Measurements from ENCODE around the gene VWA3B.
"Not testable (repeated sequence)": the region's sequence is repeated elsewhere in the genome, so short reads cannot be mapped to it uniquely, and the experiment has no call there.

Gene VWA3B

GRCh38 chr2:98089941-98090340 is 3.0 kb downstream of the VWA3B start:
- no peak for DNase-seq

DNA sequence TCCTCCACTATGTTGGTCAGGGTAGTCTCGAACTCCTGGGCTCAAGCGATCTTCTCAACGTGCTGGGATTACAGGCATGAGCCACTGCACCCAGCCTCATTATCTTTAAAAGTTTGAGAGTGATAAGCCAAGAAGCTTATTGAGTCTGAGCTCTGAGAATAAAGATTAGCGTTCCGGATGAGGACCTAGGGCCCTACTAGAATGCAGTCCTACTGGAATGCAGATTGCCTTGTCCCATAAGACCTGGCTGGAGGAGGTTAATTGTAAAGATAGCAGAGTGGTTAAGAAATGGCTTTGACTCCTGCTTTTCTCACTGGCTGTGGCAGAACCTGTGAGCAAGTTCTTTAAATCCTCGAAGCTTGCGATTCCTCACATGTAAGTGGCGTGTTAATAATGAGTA is 4.0 kb downstream of the VWA3B start:
- no peak for DNase-seq

DNA sequence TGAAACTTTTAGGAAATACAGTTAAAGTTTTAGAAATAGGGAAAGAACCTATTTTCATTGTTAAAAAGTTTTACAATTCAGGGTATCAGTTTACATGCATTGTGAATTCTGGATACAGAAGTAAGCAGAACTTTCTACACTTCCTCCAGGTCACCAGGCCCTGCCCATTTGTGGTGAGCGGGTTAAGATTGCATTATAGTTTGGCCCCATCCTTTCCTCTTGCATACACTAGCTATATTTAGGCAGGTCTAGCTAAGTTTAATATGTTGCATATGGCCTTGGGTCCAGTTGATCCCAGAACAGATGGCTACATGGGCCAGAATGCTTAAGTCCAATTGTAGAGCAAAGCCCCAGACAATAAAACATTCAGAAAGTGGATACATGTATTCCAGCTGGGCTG is 4.8 kb downstream of the VWA3B start:
- no peak for DNase-seq

DNA sequence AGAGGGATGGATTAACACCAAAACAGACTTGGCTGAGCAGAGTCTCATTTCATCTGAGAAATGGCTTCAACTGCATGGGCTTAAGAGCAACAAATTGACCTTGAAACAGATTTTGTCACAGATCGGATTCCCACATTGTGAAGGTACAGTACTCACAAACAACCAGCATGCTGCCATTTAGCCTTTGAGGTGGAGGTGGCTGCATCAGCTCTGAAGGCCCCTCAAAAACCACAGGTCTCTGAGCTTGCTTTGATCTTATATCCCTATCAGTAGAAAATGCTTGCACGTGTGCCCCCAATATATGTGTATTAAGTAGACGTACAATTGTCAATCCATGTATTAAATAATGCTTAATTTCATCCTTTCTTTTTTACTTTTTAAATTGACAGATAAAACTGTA is 6.2 kb downstream of the VWA3B start:
- DNase-seq, result no peak

DNA sequence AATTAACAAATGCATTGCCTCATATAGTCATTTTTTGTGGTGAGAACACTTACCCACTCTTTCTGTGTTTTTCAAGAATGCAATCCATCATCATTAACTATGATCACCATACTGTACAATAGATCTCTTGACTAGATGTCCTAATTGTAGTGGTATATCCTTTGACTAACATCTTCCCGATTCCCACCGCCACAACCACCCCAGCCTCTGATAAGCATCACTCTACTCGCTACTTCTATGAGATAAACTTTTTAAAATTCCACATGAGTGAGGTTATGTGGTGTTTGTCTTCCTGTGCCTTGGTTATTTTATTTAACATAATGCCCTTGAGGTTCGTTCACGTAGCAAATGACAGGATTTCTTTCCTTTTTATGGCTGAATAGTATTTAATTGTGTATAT is 6.6 kb downstream of the VWA3B start:
- no peak for DNase-seq

DNA sequence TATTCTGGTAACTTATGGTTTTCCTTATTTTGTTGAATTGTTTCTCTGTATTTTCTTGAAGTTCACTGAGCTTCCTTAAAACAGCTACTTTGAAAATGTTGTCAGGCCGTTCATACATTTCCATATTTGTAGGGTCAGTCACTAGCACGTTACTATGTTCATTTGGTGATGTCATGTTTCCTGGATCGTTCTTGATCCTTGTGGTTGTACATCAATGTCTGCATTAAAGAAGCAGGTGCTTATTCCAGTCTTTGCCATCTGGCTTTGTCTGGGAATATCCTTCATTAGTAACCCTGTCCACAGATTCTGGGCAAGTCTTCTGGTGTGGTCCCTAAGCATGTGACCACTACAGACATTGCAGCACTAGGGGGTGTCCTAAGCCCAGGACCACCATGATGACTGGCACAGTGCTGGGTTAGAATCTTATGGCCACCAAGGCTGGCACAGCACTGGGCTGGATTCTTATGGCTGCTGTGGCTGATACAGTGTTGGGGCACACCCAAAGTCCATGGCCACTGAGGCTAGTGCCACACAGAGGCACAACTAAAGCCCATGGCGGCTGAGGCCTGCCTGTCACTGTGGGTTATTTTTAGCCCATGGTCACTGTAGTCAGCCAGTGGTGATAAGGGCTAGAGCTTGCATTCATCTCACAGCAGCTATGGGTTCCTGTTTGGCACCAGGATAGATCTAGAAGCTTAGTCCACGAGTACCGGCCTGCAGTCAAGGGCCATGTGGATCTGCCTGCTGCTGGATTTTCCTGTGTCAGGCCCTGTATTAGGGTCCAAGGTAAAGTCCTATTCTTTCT is 13.2 kb downstream of the VWA3B start:
- DNase-seq, result no peak

DNA sequence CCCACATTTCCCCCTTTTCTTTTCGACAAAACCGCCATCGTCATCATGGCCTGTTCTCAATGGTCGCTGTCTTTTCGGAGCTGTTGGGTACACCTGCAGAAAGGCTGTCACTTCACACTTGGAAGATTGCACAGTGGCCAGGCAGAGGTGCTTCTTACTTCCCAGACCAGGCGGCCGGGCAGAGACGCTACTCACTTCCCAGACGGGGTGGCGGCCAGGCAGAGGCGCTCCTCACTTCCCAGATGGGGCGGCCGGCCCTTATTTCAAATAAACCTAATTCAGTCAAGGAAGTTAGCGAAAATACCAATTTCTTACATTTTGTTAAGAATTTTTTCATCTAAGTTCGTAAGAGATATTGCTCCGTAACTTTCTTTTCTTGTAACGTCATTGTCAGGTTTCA is 15.3 kb downstream of the VWA3B start:
- DNase-seq, result not testable (repeated sequence)

- no peak for DNase-seq
Observed at GRCh38 chr2:98102878-98103277, 15.9 kb downstream of the VWA3B start.

DNA sequence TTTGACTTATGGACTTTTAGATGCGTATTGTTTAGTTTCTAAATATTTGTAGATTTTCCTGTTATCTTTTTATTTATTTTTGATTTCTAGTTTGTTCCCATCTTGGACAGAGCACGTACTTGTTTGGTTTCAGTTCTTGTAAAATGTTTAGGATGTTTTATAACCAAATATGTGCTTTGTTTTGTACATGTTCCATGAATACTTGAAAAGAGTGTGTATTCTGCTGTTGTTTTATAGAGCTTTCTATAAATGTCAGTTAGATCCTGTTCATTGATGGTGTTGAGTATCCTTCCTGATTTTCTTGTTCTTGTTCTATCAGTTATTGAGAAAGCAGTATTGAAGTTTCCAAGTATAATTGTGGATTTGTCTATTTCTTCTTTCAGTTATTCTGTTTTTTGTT is 21.1 kb downstream of the VWA3B start:
- DNase-seq, result no peak

- no peak for DNase-seq
Observed at GRCh38 chr2:98110741-98111140, 23.8 kb downstream of the VWA3B start.

DNA sequence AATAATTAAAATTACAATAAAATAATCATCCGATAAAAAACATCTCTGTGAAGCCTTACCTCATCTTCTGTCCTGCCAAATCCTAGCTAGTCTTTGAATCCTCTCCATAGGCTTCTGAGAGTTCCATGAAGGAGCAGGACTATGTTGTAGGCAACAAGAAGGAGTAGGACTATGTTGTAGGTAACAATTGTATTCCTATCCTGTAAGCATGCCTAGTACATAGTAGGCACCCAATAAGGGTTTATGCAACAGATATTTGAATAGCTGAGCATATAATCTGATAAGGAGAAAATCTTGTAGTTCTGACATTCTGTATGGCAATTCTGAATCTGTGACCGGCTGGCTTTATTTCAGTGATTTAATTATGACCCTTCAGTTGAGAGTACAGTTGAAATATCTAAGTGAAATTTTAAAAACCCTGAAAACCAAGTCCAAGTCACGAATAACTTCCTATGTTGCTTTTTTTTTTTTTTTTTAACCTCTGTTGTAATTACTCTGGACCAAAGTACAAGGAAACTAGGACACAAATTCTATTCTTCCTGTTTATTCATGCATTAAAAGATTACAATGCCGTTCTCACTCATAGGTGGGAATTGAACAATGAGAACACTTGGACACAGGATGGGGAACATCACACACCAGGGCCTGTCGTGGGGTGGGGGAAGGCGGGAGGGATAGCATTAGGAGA is 27.8 kb downstream of the VWA3B start:
- DNase-seq, result peak; percentile 22

DNA sequence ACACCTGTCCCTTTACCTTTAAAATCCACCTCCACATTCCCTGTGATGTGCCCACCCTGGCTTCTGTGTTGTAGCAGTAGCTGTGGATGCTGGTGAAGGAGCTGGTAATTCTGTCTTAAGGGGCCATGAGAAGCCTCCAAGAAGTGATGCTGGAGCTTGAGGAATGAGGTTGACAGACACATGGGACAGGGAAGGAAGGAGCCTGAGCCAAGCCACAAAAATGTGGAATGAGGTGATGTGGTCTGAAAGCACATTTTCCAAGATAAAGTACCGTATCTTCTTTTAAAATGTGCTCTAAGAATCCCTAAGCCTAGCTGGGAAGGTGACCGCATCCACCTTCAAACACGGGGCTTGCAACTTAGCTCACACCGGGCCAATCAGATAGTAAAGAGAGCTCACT is 31.2 kb downstream of the VWA3B start:
- no peak for DNase-seq

- DNase-seq, result no peak
Observed at GRCh38 chr2:98118852-98119251, 31.9 kb downstream of the VWA3B start.

DNA sequence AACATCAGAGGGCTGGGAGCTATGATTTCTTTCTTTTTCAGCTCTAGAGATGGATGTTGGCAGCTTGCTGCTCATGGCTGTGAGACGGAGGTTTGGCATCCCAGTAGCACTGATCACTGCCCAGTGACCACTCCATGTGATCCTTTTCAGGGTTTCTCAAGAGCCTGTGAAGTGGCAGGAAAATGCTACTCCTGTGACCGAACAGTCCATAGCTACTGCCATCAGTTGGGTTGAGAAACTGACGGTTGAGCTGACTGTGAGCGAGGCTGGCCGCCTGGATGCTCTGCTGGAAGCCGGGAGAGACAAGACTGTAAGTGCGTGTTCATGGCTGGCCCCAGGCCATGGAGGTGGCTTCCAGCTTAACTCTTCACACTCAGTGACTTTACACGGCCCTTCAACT is 34.2 kb downstream of the VWA3B start:
- no peak for DNase-seq

- DNase-seq, result no peak
Observed at GRCh38 chr2:98122524-98122923, 35.6 kb downstream of the VWA3B start.

GRCh38 chr2:98123286-98123685 is 36.3 kb downstream of the VWA3B start:
- DNase-seq, result no peak

GRCh38 chr2:98126061-98126460 is 39.1 kb downstream of the VWA3B start:
- no peak for DNase-seq

GRCh38 chr2:98127229-98127989 is 40.4 kb downstream of the VWA3B start:
- DNase-seq, result peak; percentile 41

- DNase-seq, result no peak
Observed at GRCh38 chr2:98128556-98129109, 41.7 kb downstream of the VWA3B start.

- DNase-seq, result not testable (repeated sequence)
Observed at GRCh38 chr2:98130073-98130472, 43.1 kb downstream of the VWA3B start.

DNA sequence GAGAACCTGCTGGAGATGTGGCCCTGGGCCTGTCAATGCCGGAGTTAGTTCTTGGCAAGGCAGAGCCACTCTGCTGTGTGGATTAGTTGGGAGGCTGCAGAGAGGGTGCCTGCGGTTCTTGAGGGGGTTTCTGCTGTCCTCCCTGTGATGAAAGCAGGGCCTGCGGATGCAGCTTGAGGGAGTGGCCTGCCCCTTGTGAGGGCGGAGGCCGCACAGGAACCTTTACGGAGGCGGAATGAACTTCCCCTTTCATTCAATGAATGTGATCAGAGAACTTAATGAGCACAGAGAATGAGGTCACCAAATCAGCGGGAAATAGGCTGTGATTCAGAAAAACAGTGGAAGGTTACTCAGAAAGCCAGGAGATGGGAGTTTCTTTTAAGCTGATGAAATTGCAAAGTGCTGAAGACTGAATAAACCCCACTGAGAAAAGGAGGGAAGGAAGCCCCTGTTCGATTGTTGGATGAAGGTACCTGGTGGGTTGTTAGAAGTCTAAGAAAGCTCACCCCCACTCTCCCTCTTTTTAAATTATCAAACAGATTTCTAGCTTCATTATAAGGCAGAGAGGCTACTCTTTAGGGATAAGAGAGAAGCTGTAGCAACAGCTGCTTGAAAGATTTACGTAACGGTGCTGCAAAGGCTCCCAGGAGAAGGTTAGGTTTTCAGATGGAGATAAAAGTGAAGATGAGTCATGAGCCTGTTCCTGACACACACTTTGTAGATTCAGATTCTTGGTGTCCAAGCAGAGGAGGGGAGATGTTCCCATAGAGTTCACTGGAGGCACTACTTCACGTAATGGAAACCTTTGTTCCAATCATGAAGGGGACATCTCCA is 47.4 kb downstream of the VWA3B start:
- DNase-seq, result no peak

- no peak for DNase-seq
Observed at GRCh38 chr2:98137196-98137595, 50.2 kb downstream of the VWA3B start.

DNA sequence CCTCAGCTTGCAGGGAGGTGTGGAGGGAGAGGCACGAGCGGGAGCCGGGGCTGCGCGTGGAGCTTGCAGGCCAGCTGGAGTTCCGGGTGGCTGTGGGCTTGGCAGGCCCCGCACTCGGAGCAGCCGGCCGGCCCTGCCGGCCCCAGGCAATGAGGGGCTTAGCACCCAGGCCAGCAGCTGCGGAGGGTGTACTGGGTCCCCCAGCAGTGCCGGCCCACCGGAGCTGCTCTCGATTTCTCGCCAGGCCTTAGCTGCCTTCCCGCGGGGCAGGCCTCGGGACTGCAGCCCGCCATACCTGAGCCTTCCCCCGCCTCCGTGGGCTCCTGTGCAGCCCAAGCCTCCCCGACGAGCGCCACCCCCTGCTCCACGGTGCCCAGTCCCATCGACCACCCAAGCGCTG is 52.0 kb downstream of the VWA3B start:
- DNase-seq, result not testable (repeated sequence)

Measured in NCI-H774 (cell line).